ENCODE data around the gene CFAP300. TPM values are rescaled to one million over a fixed set of nuclear protein-coding genes. Genes with fewer than 3 reads are reported as not detected.
A peak's percentile ranks its signal among the peaks of the same experiment; 100 is the strongest.

Gene CFAP300
- total and polyA plus RNA-seq, 2 donors from 2014 or later, result 4.3 to 8.2 TPM

DNA sequence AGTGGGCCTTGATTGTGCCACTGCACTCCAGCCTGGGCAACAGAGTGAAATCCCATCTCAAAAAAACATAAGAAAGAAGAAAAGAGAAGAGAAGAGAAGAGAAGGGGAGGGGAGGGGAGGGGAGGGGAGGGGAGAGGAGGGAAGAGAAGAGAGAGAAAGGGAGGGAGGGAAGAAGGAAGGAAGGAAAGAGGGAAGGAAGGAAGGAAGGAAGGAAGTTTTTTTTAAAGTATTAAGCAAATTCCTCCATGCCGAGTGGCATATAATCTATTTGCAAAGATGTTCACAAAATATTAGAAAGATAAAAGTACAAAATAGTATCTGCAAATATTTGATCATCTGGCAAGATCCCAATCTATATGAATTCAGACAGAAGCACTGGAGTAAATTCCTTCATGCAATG, 10.5 kb upstream of the CFAP300 start:
- Histone ChIP-seq H3K36me3 (ENCODE audit: control insufficient read depth in 2 of 3, insufficient read depth in 3 of 3, low read length in 3 of 3) (no peaks in the 10 kb centered on the region), H3K27ac (ENCODE audit: low read depth in 2 of 2, low read length in 2 of 2) (no peak overlapping the region), H3K4me3 (ENCODE audit: low read length in 3 of 3) (no peak overlapping the region), H3K9ac (ENCODE audit: low read length in 3 of 3) (no peak overlapping the region), H3K27me3 (ENCODE audit: control insufficient read depth, insufficient read depth, low read length) (no peaks in the 10 kb centered on the region), H3K4me1 (ENCODE audit: control insufficient read depth in 2 of 3, insufficient read depth in 2 of 3, low read depth in 1 of 3, low read length in 3 of 3) (no peaks in the 10 kb centered on the region), H3K9me3 (ENCODE audit: control insufficient read depth in 2 of 3, insufficient read depth in 1 of 3, low read length in 3 of 3) (no peaks in the 10 kb centered on the region)
- intact Hi-C loops (cut with DNase I), result no loop called here
- FAIRE-seq (no peak), DNase-seq (no peak)
- TF ChIP-seq, protein P1, sequence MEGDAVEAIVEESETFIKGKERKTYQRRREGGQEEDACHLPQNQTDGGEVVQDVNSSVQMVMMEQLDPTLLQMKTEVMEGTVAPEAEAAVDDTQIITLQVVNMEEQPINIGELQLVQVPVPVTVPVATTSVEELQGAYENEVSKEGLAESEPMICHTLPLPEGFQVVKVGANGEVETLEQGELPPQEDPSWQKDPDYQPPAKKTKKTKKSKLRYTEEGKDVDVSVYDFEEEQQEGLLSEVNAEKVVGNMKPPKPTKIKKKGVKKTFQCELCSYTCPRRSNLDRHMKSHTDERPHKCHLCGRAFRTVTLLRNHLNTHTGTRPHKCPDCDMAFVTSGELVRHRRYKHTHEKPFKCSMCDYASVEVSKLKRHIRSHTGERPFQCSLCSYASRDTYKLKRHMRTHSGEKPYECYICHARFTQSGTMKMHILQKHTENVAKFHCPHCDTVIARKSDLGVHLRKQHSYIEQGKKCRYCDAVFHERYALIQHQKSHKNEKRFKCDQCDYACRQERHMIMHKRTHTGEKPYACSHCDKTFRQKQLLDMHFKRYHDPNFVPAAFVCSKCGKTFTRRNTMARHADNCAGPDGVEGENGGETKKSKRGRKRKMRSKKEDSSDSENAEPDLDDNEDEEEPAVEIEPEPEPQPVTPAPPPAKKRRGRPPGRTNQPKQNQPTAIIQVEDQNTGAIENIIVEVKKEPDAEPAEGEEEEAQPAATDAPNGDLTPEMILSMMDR (IDR thresholded peaks at IDR 0.05; ENCODE audit: borderline replicate concordance, extremely low read depth, insufficient read depth), result no peak

DNA sequence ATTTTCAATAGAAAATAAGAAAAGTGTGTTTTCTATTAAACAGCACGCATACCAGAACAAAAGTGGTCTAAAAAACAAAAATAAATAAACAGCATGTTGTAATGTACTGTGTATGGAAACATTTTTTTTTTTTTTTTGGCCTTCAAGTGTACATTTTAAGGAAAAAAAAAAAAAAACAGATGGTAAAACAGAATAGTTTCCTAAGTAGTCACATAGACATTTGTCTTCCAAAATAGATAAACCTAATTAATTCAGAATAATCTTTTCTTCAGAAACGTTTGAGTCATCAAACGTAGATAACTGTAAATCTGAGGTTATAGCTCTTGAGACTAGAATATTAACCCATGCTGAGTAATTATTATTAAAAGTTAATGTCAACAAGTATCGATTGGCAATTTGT, 396 bp upstream of the CFAP300 start:
- Histone ChIP-seq H3K4me1 (ENCODE audit: control insufficient read depth in 2 of 3, insufficient read depth in 2 of 3, low read depth in 1 of 3, low read length in 3 of 3) (no peaks in the 10 kb centered on the region), H3K27me3 (ENCODE audit: control insufficient read depth, insufficient read depth, low read length) (no peaks in the 10 kb centered on the region), H3K36me3 (ENCODE audit: control insufficient read depth in 2 of 3, insufficient read depth in 3 of 3, low read length in 3 of 3) (no peaks in the 10 kb centered on the region), H3K4me3 (ENCODE audit: low read length in 3 of 3) (peak overlapping the region; percentile 64 to 76 (median 66)), H3K27ac (ENCODE audit: low read depth in 2 of 2, low read length in 2 of 2) (no peak overlapping the region), H3K9ac (ENCODE audit: low read length in 3 of 3) (peak overlapping the region in 1 of 3 donors; percentile 70), H3K9me3 (ENCODE audit: control insufficient read depth in 2 of 3, insufficient read depth in 1 of 3, low read length in 3 of 3) (peaks cover 0 to 3% (median 0%) of the 10 kb centered on the region in 3 donors)
- peak; percentile 72 for FAIRE-seq
- intact Hi-C loops (cut with DNase I), result no loop called here
- TF ChIP-seq, protein P1 (IDR thresholded peaks at IDR 0.05; ENCODE audit: borderline replicate concordance, extremely low read depth, insufficient read depth), result no peak
- peak in 2 of 5 donors; percentile 16 to 22 for DNase-seq

DNA sequence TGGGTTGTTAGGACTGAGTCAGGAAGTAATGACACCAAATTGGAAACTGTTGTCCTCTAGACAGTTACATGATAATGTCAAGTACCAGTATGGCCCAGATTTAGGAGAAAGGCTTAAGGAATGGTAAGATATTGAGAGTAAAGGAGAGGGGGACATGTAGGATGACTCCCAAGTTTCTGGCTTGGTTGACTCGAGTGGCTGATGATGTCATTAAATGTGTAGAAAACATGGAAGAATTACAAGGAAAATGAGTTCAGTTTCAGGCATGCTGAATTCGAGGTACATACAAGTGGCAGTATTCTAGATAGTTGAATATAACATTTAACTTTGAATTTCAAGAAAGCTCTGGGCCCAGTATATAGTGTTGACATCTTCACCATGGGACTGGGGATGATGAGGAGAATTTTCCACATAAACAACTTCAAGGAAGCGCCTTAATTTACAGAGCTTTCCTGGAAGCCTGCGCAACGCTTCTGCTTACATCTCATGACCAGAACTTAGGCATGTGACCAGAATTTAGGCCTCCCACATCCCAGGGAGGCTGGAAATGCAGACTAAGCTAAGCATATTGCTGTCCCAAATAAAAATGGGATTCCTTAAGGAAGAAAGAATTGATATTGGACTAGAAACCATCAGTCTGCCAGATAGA, 3.8 kb downstream of the CFAP300 start:
- intact Hi-C loops (cut with DNase I), result no loop called here
- Histone ChIP-seq H3K4me1 (ENCODE audit: control insufficient read depth in 2 of 3, insufficient read depth in 2 of 3, low read depth in 1 of 3, low read length in 3 of 3) (no peaks in the 10 kb centered on the region), H3K4me3 (ENCODE audit: low read length in 3 of 3) (no peak overlapping the region), H3K36me3 (ENCODE audit: control insufficient read depth in 2 of 3, insufficient read depth in 3 of 3, low read length in 3 of 3) (no peaks in the 10 kb centered on the region), H3K27ac (ENCODE audit: low read depth in 2 of 2, low read length in 2 of 2) (no peak overlapping the region), H3K9me3 (ENCODE audit: control insufficient read depth in 2 of 3, insufficient read depth in 1 of 3, low read length in 3 of 3) (peaks cover 0 to under 1% (median 0%) of the 10 kb centered on the region in 3 donors), H3K27me3 (ENCODE audit: control insufficient read depth, insufficient read depth, low read length) (no peaks in the 10 kb centered on the region), H3K9ac (ENCODE audit: low read length in 3 of 3) (no peak overlapping the region)
- TF ChIP-seq, protein P1 (IDR thresholded peaks at IDR 0.05; ENCODE audit: borderline replicate concordance, extremely low read depth, insufficient read depth), result no peak
- FAIRE-seq, result no peak
- no peak for DNase-seq

Data from kidney (tissue), 14 donors.